Cerebellar cortex (tissue), 1 donor: ENCODE results near the gene SGCE.

Source experiments
- DNase-seq: peaks from one replicate; pipeline ENCODE4 v3.0.0-alpha.2; 2015; ENCODE audit warnings: low spot score

The SGCE gene

DNA sequence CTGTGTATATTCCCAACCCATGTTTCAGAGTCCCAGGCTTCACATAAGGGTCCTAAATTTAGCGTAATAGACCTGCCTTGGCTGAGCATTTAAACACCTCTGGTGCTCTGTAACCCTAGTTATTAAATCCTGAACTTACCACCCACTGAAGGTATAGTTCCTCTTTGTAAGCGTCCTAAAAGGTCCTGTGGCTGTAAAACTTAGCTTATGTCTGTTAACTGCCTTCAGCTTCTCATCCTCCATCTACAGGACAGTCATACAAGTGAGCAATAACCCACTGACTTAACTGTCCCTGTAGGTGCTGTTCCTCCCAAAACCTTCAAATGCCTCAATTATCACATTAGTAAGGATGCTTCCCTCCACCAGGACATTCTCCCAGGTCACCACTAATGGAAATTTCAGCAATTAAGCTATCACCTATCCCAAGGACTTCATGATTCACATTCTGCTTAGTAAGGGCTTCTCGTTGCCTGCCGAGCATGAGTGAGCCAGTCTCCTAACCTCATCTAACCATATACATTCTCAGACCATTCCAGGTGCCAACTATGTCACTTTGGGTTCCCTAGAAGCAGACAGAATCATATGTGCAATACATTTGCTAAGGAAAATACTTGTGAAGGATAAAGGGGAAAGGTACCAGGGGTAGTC lies 90.6 kb downstream of the SGCE start:
- DNase-seq, result no peak

GRCh38 chr7:94562525-94562924 lies 93.4 kb downstream of the SGCE start:
- no peak for DNase-seq

DNA sequence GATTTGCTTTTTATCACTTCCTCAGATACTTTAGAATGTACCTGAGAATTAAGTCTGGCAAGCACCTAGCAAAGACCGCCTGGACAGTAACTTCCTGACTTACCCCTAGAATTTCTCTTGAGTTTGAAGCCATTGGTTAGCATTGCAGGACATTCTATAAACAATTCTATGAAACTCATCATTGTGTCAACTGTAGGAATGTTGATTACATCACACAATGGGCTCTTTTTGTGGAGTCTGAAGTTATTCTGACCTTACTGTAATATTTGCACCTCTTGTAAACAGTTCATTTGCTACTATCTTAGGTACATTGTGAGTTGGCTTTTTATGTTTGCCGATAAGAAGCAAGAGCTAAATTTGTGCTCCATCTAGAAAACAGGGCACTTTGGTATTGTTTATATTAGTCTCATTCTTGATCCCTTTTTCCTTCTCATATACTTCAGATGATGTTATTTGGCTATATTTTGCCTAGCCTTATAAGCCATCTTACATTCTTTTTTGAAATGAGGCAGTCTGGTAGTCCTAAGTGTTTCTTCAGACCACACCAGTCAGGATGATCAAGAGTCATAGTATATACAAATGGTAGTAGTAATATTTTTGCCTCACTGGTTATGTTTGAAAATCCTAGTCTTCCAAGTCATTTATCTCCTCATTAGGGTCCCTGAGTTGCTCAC lies 94.0 kb downstream of the SGCE start:
- DNase-seq, result no peak

DNA sequence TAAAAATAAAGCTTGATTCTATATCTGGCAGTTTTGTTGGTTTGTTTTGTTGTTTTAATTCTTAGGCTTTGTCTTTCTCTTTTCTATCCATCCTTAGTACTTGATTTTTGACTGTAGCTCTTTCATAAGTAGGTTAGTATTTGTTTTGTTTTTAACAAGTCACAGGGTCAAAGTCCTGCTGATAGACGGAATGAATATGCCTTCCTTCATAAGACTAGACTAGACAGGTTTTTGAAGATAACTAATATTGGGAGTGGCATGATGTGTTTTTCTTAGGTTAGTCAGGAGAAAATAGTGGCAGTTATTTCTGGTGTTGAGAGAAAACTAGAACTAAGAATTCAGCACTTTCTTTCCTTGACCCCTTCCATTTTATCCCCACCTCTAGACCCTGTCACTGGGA lies 96.0 kb downstream of the SGCE start:
- no peak for DNase-seq

DNA sequence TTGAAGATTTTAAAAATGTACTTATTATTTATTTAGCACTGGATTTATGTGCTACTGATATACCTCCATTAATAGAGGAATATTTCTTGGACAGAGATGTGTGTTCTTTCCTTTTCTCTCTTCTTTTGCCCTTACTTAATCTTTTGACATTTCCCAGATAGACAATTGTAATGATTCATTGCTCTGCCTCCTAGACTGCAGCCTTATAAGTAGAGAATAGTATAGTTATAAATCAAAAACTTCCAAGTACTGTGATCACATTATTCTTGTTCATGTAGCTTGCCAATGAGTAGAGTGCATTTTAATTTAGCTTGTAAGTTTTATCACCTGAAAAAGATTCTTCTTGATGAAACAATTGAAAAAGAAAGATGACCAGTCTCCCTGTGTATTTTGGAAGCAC lies 98.7 kb downstream of the SGCE start:
- no peak for DNase-seq

- no peak for DNase-seq
Measured at GRCh38 chr7:94556028-94556427, 99.9 kb downstream of the SGCE start.

DNA sequence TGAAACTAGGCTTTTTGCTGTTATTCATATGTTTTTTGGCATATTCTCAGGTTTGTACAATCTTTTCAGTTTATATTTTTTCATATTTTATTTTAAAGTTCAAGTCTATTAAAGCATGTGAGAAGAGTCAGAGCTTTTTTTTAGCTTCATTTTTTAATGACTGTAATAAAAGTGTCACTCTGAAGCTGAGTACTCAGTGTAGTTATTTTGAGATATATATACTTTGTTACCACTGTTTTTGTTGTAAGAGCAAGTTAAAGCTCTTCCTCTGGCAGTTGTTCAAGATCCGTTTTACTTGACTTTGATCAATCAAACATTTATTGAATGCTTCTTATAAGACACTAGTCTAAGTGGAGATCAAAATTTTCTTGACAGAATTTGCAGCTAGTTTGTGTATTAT lies 108.8 kb downstream of the SGCE start:
- DNase-seq, result no peak

- DNase-seq, result no peak
Measured at GRCh38 chr7:94540428-94540827, 115.5 kb downstream of the SGCE start.
